ENCODE results near the gene NXPH4. TPM values are rescaled to one million over a fixed set of nuclear protein-coding genes. Genes with fewer than 3 reads are reported as not detected.

Gene NXPH4
- total and polyA plus RNA-seq, 10 of the 15 experiments (the other 5 are each of a cell fraction or from before 2014, with no cell fraction given), result 0.03 to 0.26 TPM; not detected in 8

DNA sequence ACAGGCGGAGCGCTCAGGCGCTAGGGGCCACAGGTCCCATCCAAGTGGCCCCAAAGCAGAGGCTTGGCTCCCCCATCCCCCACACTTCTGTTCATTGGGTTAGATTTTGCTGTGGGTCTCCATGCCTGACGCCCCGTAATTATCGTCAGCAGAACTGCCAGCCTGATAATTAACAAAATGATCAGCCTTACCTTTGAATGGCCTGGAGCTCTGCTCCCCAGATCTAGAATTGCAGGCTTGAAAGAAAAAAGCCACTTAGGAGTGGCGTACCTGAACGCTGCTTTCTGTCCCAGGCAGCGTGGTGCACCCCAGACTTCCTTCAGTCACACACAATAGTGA, 40.5 kb upstream of the NXPH4 start:
- Histone ChIP-seq H4K20me1 (ENCODE audit: control insufficient read depth, insufficient read depth) (no peaks in the 10 kb centered on the region; the same call in 1 of the 2 replicates), H3K27ac (ENCODE audit: control insufficient read depth, insufficient read depth) (no peak overlapping the region), H3K4me2 (ENCODE audit: control insufficient read depth, insufficient read depth) (no peak overlapping the region), H2AFZ (ENCODE audit: control insufficient read depth, low read depth, low read length) (no peak overlapping the region), H3K9ac (ENCODE audit: control insufficient read depth, insufficient read depth, low read length) (no peak overlapping the region), H3K79me2 (ENCODE audit: control insufficient read depth, insufficient read depth, low read length) (no peaks in the 10 kb centered on the region), H3K27me3 (replicated peaks in 1 of 2; ENCODE audit: control insufficient read depth in 2 of 2, insufficient read depth in 2 of 2, low read length in 1 of 2) (no peaks in the 10 kb centered on the region; a peak in 1 of 4 replicates), H3K4me3 (no peak overlapping the region), H3K4me1 (ENCODE audit: control insufficient read depth, insufficient read depth, low read length) (no peaks in the 10 kb centered on the region), H3K9me3 (replicated peaks; ENCODE audit: control insufficient read depth, insufficient read depth, low read length) (no peaks in the 10 kb centered on the region), H3K36me3 (ENCODE audit: control insufficient read depth in 2 of 2, insufficient read depth in 2 of 2, low read length in 1 of 2) (no peaks in the 10 kb centered on the region)
- WGBS (ENCODE audit: insufficient coverage, insufficient replicate concordance, low lambda C conversion rate, missing lambda C conversion rate), result 85% methylated on average over 9 of the region's 9 CpGs
- in situ Hi-C loops (cut with MboI), result loop anchor here (5.0 kb wide), 1 partner anchor 419 kb away; no protein-coding TSS in a partner anchor
- FAIRE-seq, result no peak
- POLR2A ChIA-PET, result no interaction called here
- CTCF ChIA-PET, result interaction anchor here (0.6 to 5.4 kb wide), 13 partner anchors 10 to 433 kb away, joined by 3 to 66 read pairs (median 6); partner anchors contain the start of genes LRP1 and STAT6
- ATAC-seq, result no peak
- SMC1A ChIA-PET (ENCODE audit: uncharacterized antibody, unreplicated experiment), result interaction anchor here (0.9 to 1.8 kb wide), 2 partner anchors 52 to 103 kb away, joined by 3 to 7 read pairs; no protein-coding TSS in a partner anchor
- BruUV-seq (replicated peaks), result no TSS peak
- intact Hi-C loops (cut with micrococcal nuclease; ENCODE audit: unreplicated experiment), result no loop called here
- no peak for DNase-seq (ENCODE audit: low read depth, low spot score)
- RAD21 ChIA-PET (ENCODE audit: unreplicated experiment), result interaction anchor here (1.8 to 3.4 kb wide), 2 partner anchors 52 to 107 kb away, joined by 6 to 13 read pairs; no protein-coding TSS in a partner anchor
- TF ChIP-seq, protein P1, sequence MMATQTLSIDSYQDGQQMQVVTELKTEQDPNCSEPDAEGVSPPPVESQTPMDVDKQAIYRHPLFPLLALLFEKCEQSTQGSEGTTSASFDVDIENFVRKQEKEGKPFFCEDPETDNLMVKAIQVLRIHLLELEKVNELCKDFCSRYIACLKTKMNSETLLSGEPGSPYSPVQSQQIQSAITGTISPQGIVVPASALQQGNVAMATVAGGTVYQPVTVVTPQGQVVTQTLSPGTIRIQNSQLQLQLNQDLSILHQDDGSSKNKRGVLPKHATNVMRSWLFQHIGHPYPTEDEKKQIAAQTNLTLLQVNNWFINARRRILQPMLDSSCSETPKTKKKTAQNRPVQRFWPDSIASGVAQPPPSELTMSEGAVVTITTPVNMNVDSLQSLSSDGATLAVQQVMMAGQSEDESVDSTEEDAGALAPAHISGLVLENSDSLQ (IDR thresholded peaks at IDR 0.05), result no peak
- TF ChIP-seq MTA2 (IDR thresholded peaks at IDR 0.05; ENCODE audit: low read depth) (no peak), DPF2 (IDR thresholded peaks at IDR 0.05) (no peak), FOXK2 (IDR thresholded peaks at IDR 0.05) (no peak), RAD21 (IDR thresholded peaks at IDR 0.05; ENCODE audit: insufficient read depth, low read depth, low read length) (no peak), POLR2AphosphoS2 (IDR thresholded peaks at IDR 0.05; ENCODE audit: low read depth, low read length) (no peak), ZNF384 (IDR thresholded peaks at IDR 0.05; ENCODE audit: borderline replicate concordance, low read depth, low read length) (no peak), SMC3 (IDR thresholded peaks at IDR 0.05; ENCODE audit: borderline replicate concordance, low read length) (no peak), YY1 (IDR thresholded peaks at IDR 0.05; ENCODE audit: low read depth, low read length) (no peak), BCL11A (IDR thresholded peaks at IDR 0.05; ENCODE audit: low read depth, low read length) (no peak), YBX1 (IDR thresholded peaks at IDR 0.05) (no peak), CBFB (IDR thresholded peaks at IDR 0.05; ENCODE audit: low read depth) (no peak), TBL1XR1 (IDR thresholded peaks at IDR 0.05; ENCODE audit: low read depth, low read length) (no peak)
- TF ChIP-seq, protein P2, sequence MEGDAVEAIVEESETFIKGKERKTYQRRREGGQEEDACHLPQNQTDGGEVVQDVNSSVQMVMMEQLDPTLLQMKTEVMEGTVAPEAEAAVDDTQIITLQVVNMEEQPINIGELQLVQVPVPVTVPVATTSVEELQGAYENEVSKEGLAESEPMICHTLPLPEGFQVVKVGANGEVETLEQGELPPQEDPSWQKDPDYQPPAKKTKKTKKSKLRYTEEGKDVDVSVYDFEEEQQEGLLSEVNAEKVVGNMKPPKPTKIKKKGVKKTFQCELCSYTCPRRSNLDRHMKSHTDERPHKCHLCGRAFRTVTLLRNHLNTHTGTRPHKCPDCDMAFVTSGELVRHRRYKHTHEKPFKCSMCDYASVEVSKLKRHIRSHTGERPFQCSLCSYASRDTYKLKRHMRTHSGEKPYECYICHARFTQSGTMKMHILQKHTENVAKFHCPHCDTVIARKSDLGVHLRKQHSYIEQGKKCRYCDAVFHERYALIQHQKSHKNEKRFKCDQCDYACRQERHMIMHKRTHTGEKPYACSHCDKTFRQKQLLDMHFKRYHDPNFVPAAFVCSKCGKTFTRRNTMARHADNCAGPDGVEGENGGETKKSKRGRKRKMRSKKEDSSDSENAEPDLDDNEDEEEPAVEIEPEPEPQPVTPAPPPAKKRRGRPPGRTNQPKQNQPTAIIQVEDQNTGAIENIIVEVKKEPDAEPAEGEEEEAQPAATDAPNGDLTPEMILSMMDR (IDR thresholded peaks at IDR 0.05 in 2 of 3, conservative IDR thresholded peaks at IDR 0.05 in 1 of 3; ENCODE audit: control insufficient read depth in 2 of 3, extremely low read depth in 1 of 3, insufficient read depth in 1 of 3, low read depth in 3 of 3, low read length in 3 of 3), result no peak
- TF ChIP-seq, protein P3, sequence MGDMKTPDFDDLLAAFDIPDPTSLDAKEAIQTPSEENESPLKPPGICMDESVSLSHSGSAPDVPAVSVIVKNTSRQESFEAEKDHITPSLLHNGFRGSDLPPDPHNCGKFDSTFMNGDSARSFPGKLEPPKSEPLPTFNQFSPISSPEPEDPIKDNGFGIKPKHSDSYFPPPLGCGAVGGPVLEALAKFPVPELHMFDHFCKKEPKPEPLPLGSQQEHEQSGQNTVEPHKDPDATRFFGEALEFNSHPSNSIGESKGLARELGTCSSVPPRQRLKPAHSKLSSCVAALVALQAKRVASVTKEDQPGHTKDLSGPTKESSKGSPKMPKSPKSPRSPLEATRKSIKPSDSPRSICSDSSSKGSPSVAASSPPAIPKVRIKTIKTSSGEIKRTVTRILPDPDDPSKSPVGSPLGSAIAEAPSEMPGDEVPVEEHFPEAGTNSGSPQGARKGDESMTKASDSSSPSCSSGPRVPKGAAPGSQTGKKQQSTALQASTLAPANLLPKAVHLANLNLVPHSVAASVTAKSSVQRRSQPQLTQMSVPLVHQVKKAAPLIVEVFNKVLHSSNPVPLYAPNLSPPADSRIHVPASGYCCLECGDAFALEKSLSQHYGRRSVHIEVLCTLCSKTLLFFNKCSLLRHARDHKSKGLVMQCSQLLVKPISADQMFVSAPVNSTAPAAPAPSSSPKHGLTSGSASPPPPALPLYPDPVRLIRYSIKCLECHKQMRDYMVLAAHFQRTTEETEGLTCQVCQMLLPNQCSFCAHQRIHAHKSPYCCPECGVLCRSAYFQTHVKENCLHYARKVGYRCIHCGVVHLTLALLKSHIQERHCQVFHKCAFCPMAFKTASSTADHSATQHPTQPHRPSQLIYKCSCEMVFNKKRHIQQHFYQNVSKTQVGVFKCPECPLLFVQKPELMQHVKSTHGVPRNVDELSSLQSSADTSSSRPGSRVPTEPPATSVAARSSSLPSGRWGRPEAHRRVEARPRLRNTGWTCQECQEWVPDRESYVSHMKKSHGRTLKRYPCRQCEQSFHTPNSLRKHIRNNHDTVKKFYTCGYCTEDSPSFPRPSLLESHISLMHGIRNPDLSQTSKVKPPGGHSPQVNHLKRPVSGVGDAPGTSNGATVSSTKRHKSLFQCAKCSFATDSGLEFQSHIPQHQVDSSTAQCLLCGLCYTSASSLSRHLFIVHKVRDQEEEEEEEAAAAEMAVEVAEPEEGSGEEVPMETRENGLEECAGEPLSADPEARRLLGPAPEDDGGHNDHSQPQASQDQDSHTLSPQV (IDR thresholded peaks at IDR 0.05), result no peak
- TF ChIP-seq, protein P4, sequence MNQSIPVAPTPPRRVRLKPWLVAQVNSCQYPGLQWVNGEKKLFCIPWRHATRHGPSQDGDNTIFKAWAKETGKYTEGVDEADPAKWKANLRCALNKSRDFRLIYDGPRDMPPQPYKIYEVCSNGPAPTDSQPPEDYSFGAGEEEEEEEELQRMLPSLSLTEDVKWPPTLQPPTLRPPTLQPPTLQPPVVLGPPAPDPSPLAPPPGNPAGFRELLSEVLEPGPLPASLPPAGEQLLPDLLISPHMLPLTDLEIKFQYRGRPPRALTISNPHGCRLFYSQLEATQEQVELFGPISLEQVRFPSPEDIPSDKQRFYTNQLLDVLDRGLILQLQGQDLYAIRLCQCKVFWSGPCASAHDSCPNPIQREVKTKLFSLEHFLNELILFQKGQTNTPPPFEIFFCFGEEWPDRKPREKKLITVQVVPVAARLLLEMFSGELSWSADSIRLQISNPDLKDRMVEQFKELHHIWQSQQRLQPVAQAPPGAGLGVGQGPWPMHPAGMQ (IDR thresholded peaks at IDR 0.05; ENCODE audit: borderline replicate concordance), result no peak
